Aorta (tissue), 5 donors: ENCODE data around the gene JAML. TPM values are rescaled to one million over a fixed set of nuclear protein-coding genes. Genes with fewer than 3 reads are reported as not detected.

Experiments
- ATAC-seq: fragments of 200-7000 bp; cut with Tn5 transposase; one replicate; pipeline ENCODE4 v1.9.1; 2022; ENCODE audit warnings: moderate library complexity; ENCODE audit not compliant: low FRiP score
- DNase-seq, 2 donors: peaks; one replicate each; pipeline ENCODE4 v3.0.0-alpha.2; 2020
- H3K27ac ChIP-seq, 2 donors: one replicate each; pipeline ENCODE4 v1.5.1; 2013; ENCODE audit warnings: low read length in 2 of 2, mild to moderate bottlenecking in 2 of 2, moderate library complexity in 2 of 2, control low read depth in 1 of 2, inconsistent platforms in 1 of 2, low read depth in 1 of 2
- H3K27me3 ChIP-seq, 2 donors: one replicate each; pipeline ENCODE4 v1.6.1; 2013; ENCODE audit warnings: control low read depth in 1 of 2, low read length in 1 of 2, mild to moderate bottlenecking in 1 of 2, moderate library complexity in 1 of 2; ENCODE audit not compliant: insufficient read depth in 2 of 2, control insufficient read depth in 1 of 2
- H3K36me3 ChIP-seq, 2 donors: one replicate each; pipeline ENCODE4 v1.6.1; 2013; ENCODE audit warnings: control low read depth in 1 of 2, low read length in 1 of 2, mild to moderate bottlenecking in 1 of 2; ENCODE audit not compliant: insufficient read depth in 2 of 2, control insufficient read depth in 1 of 2
- H3K4me1 ChIP-seq, 2 donors: one replicate each; pipeline ENCODE4 v1.6.1; 2013; ENCODE audit warnings: low read length in 2 of 2, control low read depth in 1 of 2, mild to moderate bottlenecking in 1 of 2, moderate library complexity in 1 of 2; ENCODE audit not compliant: insufficient read depth in 2 of 2, control insufficient read depth in 1 of 2
- H3K4me3 ChIP-seq, 2 donors: one replicate each; pipeline ENCODE4 v1.5.1; 2013; ENCODE audit warnings: low read length in 2 of 2, control low read depth in 1 of 2, mild to moderate bottlenecking in 1 of 2
- H3K9me3 ChIP-seq: one replicate; pipeline ENCODE4 v1.6.1; 2013; ENCODE audit warnings: mild to moderate bottlenecking, low read length; ENCODE audit not compliant: control insufficient read depth
- WGBS, 2 donors: extraction: QIAGEN DNeasy Blood & Tissue Kit; methylation state at CpG; one replicate each; pipeline ENCODE4 v1.1.7; 2013; 5-methylcytosine and 5-hydroxymethylcytosine counted together
- intact Hi-C, 2 donors: fragments of 100-400 bp; cut with DNase I; formaldehyde crosslinking; loops; one replicate each; pipeline versions ENCODE4 v1.14.2 to v1.15.0; 2022
- polyA plus RNA-seq, 2 donors: library from polyadenylated mRNA; stranded (reverse); fragments of 200-250 nt; gene quantifications; one replicate each; pipeline ENCODE4 v1.2.3, GENCODE V29; 2013
- total RNA-seq, 2 donors: library from RNA; stranded (reverse); fragmentation: NEBNext Ultra II Directional; extraction: Animal tissue kit (Norgen Biotek cat#: 25700); gene quantifications; one replicate each; pipeline ENCODE4 v1.2.1, GENCODE V29; 2021
- donor health status: healthy with polysubstance abuse.
- donor health status: Bipolar disorder and iron deficiency.
- donor health status: DM: no; HTN: no; CAD: no.
- donor health status: DM: no; HTN: no; CAD: no.
- donor health status: DM: yes; HTN: yes; CAD: no.

The JAML gene
- total and polyA plus RNA-seq, 4 donors: 1.8 to 29.5 (median 6.0) TPM

DNA sequence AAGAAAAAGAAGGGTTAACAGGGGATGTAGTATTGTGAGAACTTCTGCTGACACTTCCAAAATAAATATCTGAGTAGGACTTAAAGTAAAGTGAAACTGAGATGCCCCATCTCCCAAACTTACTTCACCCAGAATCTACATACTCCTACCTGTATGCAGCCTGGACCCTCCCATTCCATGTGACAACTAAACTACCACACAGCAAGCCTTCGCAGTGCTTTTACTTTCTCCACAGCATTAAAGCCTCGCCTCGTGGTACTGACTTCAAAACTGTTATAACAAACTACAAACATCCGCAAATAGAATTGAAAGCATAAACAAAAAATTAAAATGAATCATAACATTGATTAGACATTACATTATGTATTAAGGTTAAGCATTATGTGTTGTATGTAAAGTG is 38.3 kb upstream of the JAML start:
- Histone ChIP-seq H3K27me3 (peaks cover 3 to 5% of the 10 kb centered on the region in 2 donors), H3K4me1 (no peaks in the 10 kb centered on the region), H3K27ac (no peak overlapping the region), H3K4me3 (no peak overlapping the region), H3K9me3 (no peaks in the 10 kb centered on the region), H3K36me3 (no peaks in the 10 kb centered on the region)
- intact Hi-C loops: no loop called here
- WGBS, 2 donors: 79 to 80% methylated on average over 4 of the region's 4 CpGs
- no peak for ATAC-seq
- no peak for DNase-seq

DNA sequence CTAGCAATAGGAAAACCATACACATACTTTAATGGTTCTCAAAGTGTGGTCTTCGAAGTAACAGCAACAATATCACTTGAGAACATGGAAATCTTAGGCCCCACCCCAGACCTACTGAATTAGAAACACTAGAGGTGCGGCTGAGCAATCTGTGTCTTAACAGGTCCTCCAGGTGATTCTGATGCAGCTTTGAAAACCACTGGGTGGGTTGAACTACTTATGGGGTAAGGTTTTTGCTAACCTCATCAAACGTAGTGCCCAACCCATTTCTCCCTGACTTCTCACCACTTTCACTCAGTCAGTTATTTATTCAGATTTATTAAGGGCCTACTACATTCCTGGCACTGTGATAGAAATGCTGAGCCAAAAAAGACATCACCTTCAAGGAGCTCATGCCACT is 35.5 kb upstream of the JAML start:
- no peak overlapping the region for H3K27ac ChIP-seq
- ATAC-seq: no peak
- H3K9me3 ChIP-seq: no peaks in the 10 kb centered on the region
- peaks cover 0 to 5% of the 10 kb centered on the region in 2 donors for H3K27me3 ChIP-seq
- no peak overlapping the region for H3K4me3 ChIP-seq
- DNase-seq: no peak
- WGBS, 2 donors: 80 to 86% methylated on average over 3 of the region's 3 CpGs
- no peaks in the 10 kb centered on the region for H3K36me3 ChIP-seq
- H3K4me1 ChIP-seq: no peaks in the 10 kb centered on the region
- intact Hi-C loops: no loop called here

DNA sequence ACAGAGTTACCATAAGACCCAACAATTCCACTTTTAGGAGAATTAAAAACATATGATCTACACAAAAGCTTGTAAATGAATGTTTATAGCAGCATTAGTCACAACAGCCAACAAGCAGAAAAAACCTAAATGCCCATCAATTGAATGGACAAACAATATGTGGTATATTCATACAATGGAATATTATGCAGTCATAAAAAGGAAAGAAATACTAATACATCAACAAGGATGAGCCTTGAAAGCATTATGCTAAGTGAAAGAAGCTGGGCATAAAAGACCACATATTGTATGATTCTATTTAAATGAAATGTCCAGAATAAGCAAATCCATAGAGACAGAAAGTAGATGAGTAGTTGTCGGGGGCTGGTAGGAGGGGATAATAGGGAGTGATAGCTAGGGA is 34.3 kb upstream of the JAML start:
- H3K27ac ChIP-seq: no peak overlapping the region
- intact Hi-C loops: no loop called here
- ATAC-seq (no peak), DNase-seq (no peak)
- no peaks in the 10 kb centered on the region for H3K9me3 ChIP-seq
- H3K4me1 ChIP-seq: no peaks in the 10 kb centered on the region
- no peaks in the 10 kb centered on the region for H3K36me3 ChIP-seq
- H3K4me3 ChIP-seq: no peak overlapping the region
- 99 to 100% methylated on average over 1 of the region's 1 CpG for WGBS, 2 donors
- peaks cover 0 to 2% of the 10 kb centered on the region in 2 donors for H3K27me3 ChIP-seq

DNA sequence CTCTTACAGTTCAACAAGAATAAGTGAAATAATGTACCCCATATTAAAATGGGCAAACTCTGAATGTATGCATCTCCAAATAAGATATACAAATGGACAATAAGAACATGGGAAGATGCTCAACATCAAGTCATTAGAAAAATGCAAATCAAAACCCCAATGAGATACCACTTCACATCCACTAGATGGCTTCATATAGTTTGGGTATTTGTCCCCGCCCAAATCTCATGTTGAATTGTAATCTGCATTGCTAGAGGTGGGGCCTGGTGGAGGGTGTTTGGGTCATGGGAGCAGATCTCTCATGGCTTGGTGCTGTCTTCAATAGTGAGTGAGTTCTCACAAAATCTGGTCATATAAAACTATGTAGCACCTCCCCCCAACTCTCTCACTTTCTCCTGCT is 33.6 kb upstream of the JAML start:
- H3K27me3 ChIP-seq: no peaks in the 10 kb centered on the region

DNA sequence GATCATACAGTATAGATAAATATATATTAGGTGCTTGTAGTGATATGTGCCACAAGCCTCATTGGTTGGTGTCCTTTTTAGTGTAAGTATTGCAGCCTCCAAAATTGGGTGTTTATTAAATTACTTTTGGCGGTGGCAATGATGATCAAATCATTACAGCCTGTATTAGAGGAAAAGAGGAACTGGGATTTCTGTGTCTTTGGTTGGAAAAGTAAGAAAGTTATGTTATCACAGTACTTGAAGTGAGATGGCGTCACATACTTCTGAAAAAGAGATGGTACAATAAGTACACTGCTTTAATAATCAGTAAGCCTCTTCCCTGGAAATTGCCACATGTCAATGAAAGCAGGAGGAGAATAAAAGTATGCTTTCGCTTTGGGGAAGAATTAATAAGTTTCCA is 27.9 kb upstream of the JAML start:
- Histone ChIP-seq H3K4me1 (no peaks in the 10 kb centered on the region), H3K4me3 (no peak overlapping the region), H3K27me3 (no peaks in the 10 kb centered on the region), H3K9me3 (no peaks in the 10 kb centered on the region), H3K36me3 (no peaks in the 10 kb centered on the region), H3K27ac (no peak overlapping the region)
- intact Hi-C loops: no loop called here
- ATAC-seq: no peak
- WGBS, 2 donors: 74 to 79% methylated on average over 3 of the region's 3 CpGs
- no peak for DNase-seq

More for the DNA sequence above, 33.6 kb upstream of the JAML start:
- WGBS, 2 donors: 0 to 76% methylated on average over 1 of the region's 1 CpG
- ATAC-seq (no peak), DNase-seq (no peak)
- Histone ChIP-seq H3K36me3 (no peaks in the 10 kb centered on the region), H3K4me3 (no peak overlapping the region), H3K4me1 (no peaks in the 10 kb centered on the region), H3K27ac (no peak overlapping the region), H3K9me3 (no peaks in the 10 kb centered on the region)
- intact Hi-C loops: no loop called here

DNA sequence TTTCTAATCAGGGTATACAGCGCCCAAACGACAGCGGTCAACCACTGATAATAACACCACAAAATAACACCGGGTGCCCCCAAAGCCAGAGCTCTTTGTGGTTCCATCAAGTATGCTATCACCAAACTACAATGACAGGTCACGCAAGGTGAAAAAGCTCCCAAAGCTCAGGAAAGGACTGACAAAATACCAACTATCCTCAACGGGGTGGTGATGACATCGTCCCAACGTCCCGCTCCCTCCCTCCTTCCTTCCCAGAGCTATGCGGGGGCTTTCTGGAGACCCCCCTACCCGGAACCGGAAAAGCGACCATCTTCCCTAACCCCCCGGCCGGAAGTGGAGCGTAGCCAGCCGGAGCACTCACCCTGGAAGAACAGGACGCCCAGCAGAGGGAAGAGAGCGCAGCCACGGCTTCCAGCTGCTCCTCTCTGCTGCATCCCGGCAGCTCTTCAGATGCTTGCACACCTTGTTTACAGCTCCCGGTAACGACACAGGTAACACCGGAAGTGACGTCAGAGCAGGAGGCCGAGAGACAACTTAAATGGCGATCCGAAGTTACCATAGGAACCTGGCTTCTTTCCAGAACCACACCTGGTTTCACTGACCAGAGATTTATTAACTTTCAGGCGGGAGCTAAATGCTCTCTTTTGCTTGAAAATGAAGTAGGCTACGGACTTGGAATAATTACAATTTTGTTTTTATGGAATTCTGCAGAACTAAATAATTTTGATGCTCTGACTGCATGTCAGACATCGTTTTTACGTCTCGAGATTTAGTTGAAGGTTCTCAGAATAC is 27.2 kb upstream of the JAML start, which contains the start of gene MPZL3:
Gene MPZL3 (minus strand): TSS at position 508 of the 795 bp plus-strand sequence. CDS start 71 bp downstream, at position 437.
- Histone ChIP-seq H3K4me1 (no peaks in the 10 kb centered on the region), H3K27me3 (no peaks in the 10 kb centered on the region), H3K4me3 (peak within 1 kb of the TSS in 1 of 2 donors; percentile 49), H3K27ac (no peak within 1 kb of the TSS), H3K9me3 (no peaks in the 10 kb centered on the region), H3K36me3 (no peaks in the 10 kb centered on the region)
- peak; percentile 54 for ATAC-seq
- 4 to 8% methylated on average over 33 of the region's 33 CpGs for WGBS, 2 donors
- intact Hi-C loops: no loop called here
- peak; percentile 75 to 78 for DNase-seq

DNA sequence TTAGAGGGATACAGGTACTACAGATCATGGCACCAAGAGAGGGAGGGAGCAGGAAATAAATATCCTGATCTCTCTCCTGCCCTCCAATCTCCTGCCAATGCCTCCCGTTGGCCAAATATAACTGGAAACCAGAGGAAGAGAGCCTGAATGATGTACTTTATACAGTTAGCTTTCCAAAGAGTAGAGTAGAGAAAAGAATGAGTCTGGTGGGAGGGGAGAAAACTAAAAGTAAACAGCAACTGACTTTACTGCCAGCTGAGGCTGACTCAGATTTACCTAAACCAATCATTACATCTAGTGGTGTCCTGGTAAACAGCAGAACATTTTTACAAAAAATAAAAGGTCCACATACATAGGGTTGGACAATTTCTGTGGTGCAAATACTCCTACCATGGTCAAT is 22.2 kb upstream of the JAML start:
- Histone ChIP-seq H3K4me1 (no peaks in the 10 kb centered on the region), H3K36me3 (no peaks in the 10 kb centered on the region), H3K27me3 (no peaks in the 10 kb centered on the region), H3K4me3 (no peak overlapping the region), H3K9me3 (no peaks in the 10 kb centered on the region), H3K27ac (no peak overlapping the region)
- no peak for DNase-seq
- intact Hi-C loops: no loop called here
- WGBS, 2 donors: 68 to 83% methylated on average over 1 of the region's 1 CpG
- no peak for ATAC-seq

DNA sequence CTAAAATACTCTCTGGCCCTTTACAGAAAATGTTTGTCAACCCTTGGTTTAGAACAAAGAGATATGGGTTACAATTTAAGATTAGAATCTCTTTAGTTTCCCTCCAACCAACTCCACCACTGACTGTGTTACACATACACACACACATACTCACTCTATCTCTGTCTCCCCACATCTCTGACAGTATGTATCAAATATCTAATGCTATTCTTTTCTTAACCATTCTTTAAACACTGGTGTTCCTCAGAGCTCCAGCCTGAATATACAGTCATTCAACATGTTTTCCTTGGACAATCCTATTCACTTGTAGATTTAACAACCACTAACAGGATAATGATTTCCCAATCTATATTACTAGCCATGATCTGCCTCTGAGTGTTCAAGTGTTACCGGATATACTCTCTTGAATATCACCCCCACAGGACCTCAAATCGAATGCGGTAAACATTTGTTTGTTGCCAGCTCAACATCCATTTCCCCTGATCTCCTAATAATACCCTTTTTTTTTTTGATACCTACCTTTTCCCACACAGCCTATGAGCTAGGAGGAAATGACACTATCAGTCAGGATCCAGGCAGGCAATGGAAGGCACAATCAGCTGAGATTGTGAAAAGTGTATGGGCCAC is 21.2 kb upstream of the JAML start:
- no peak overlapping the region for H3K4me3 ChIP-seq
- intact Hi-C loops: no loop called here
- H3K4me1 ChIP-seq: no peaks in the 10 kb centered on the region
- no peaks in the 10 kb centered on the region for H3K36me3 ChIP-seq
- WGBS, 2 donors: 94 to 95% methylated on average over 3 of the region's 3 CpGs
- no peak for DNase-seq
- H3K9me3 ChIP-seq: no peaks in the 10 kb centered on the region
- H3K27ac ChIP-seq: no peak overlapping the region
- ATAC-seq: no peak
- H3K27me3 ChIP-seq: no peaks in the 10 kb centered on the region
